ENCODE measurements around the gene KL. TPM values are rescaled to one million over a fixed set of nuclear protein-coding genes. Genes with fewer than 3 reads are reported as not detected.

The KL gene
- total and polyA plus RNA-seq, 2 of the 8 experiments (the other 6 are each of a cell fraction or from before 2014, with no cell fraction given): 0.02 TPM; not detected in 1

- Histone ChIP-seq H3K4me3 (ENCODE audit: extremely low read depth in 1 of 4, insufficient read depth in 2 of 4, low read depth in 3 of 4, low read length in 4 of 4) (no peak overlapping the region), H3K79me2 (ENCODE audit: control insufficient read depth in 1 of 2, insufficient read depth in 2 of 2, low read length in 2 of 2) (no peaks in the 10 kb centered on the region), H4K91ac (replicated peaks; ENCODE audit: insufficient read length, low read length) (no peak overlapping the region), H4K20me1 (replicated peaks in 1 of 2; ENCODE audit: control insufficient read depth in 1 of 2, insufficient read depth in 2 of 2, low read length in 2 of 2) (no peaks in the 10 kb centered on the region), H2AK5ac (ENCODE audit: low read depth, low read length) (no peak overlapping the region), H4K5ac (ENCODE audit: insufficient read length, low read depth, low read length) (no peak overlapping the region), H3K27me3 (replicated peaks in 1 of 4; ENCODE audit: control insufficient read depth in 3 of 4, extremely low read depth in 1 of 4, insufficient read depth in 3 of 4, low read length in 3 of 4) (no peaks in the 10 kb centered on the region), H3K4me1 (replicated peaks in 1 of 4; ENCODE audit: control insufficient read depth in 3 of 4, insufficient read depth in 4 of 4, low read length in 3 of 4) (peaks cover 0 to 6% (median under 1%) of the 10 kb centered on the region in 4 experiments; a peak in 1 of 7 replicates), H3K23ac (ENCODE audit: insufficient read length) (no peak overlapping the region), H3K56ac (replicated peaks; ENCODE audit: insufficient read length, low read depth, low read length) (no peak overlapping the region), H3K79me1 (ENCODE audit: low read depth, low read length) (no peaks in the 10 kb centered on the region), H3K9ac (replicated peaks in 1 of 4; ENCODE audit: extremely low read depth in 1 of 4, low read depth in 3 of 4, low read length in 3 of 4) (no peak overlapping the region), H2BK12ac (ENCODE audit: low read depth, low read length) (no peak overlapping the region), H3K23me2 (ENCODE audit: low read depth, low read length) (no peaks in the 10 kb centered on the region), H2BK5ac (ENCODE audit: low read depth, low read length) (no peak overlapping the region), H4K8ac (ENCODE audit: extremely low read depth, insufficient read depth, low read length) (no peak overlapping the region), H3K36me3 (ENCODE audit: control insufficient read depth in 2 of 4, insufficient read depth in 4 of 4, low read length in 3 of 4) (no peaks in the 10 kb centered on the region), H3K4ac (replicated peaks; ENCODE audit: insufficient read length, low read depth, low read length) (no peak overlapping the region), H3K27ac (ENCODE audit: low read depth, low read length) (no peak overlapping the region), H3K4me2 (ENCODE audit: insufficient read depth in 1 of 2, low read depth in 2 of 2, low read length in 2 of 2) (no peak overlapping the region), H2BK15ac (ENCODE audit: low read length) (no peak overlapping the region), H3K18ac (ENCODE audit: extremely low read depth, low read length) (no peak overlapping the region), H3K9me3 (ENCODE audit: insufficient read depth in 2 of 2, low read depth in 1 of 2, low read length in 1 of 2) (no peaks in the 10 kb centered on the region), H3K14ac (ENCODE audit: insufficient read length) (no peak overlapping the region), H2AFZ (ENCODE audit: low read length) (no peak overlapping the region), H2BK120ac (replicated peaks; ENCODE audit: low read depth, low read length) (no peak overlapping the region), H2BK20ac (ENCODE audit: low read length) (no peak overlapping the region)
- ChIA-PET CTCF (ENCODE audit: partially characterized antibody) (interaction anchor here (2.0 to 2.6 kb wide), 2 partner anchors 9 to 31 kb away, joined by 6 to 8 read pairs; no protein-coding TSS in a partner anchor), POLR2A (ENCODE audit: partially characterized antibody) (no interaction called here)
- DNase-seq (ENCODE audit: low read depth in 1 of 2, low spot score in 2 of 2) (no peak), FAIRE-seq (no peak)
- WGBS, 2 experiments (ENCODE audit: extremely low coverage in 1 of 2, insufficient coverage in 1 of 2, insufficient read length in 1 of 2, insufficient replicate concordance in 2 of 2, low coverage in 1 of 2, low lambda C conversion rate in 2 of 2, missing lambda C conversion rate in 1 of 2): 90% methylated on average over 9 of the region's 9 CpGs; no CpG with 5 or more reads in 1 of the 2 experiments
- TF ChIP-seq POLR2A (IDR thresholded peaks at IDR 0.05; ENCODE audit: control extremely low read depth in 1 of 2, low read depth in 2 of 2, low read length in 2 of 2) (no peak), MAX (IDR thresholded peaks at IDR 0.05) (no peak), PHF8 (conservative IDR thresholded peaks at IDR 0.05; ENCODE audit: low read depth, low read length) (no peak), NANOG (IDR thresholded peaks at IDR 0.05; ENCODE audit: insufficient read depth, low read depth, low read length, poor library complexity, severe bottlenecking) (no peak)
Observed at GRCh38 chr13:33026489-33027152, 10.4 kb downstream of the KL start.
